NCI-H1105 treated with DMSO at 0.1 percent for 48 hours (cell line): ENCODE data around the gene EEF1AKMT1.
"Not testable (repeated sequence)": the region's sequence is repeated elsewhere in the genome, so short reads cannot be mapped to it uniquely, and the experiment has no call there.

ENCODE experiments used
- DNase-seq: peaks from one replicate; lab custom pipeline; 2025; lab: John Stamatoyannopoulos, UW

Gene EEF1AKMT1

GRCh38 chr13:20776751-20777150 is 3.0 kb upstream of the EEF1AKMT1 start:
- DNase-seq, result no peak

GRCh38 chr13:20775961-20776360 is 2.2 kb upstream of the EEF1AKMT1 start:
- DNase-seq, result no peak

GRCh38 chr13:20774746-20775145 is 985 bp upstream of the EEF1AKMT1 start:
- DNase-seq, result no peak

GRCh38 chr13:20772401-20773131 is 1.2 kb downstream of the EEF1AKMT1 start:
- DNase-seq, result no peak

- no peak for DNase-seq
Observed at GRCh38 chr13:20769834-20770233, 3.9 kb downstream of the EEF1AKMT1 start.

GRCh38 chr13:20769091-20769490 is 4.7 kb downstream of the EEF1AKMT1 start:
- no peak for DNase-seq

- no peak for DNase-seq
Observed at GRCh38 chr13:20767309-20767943, 6.3 kb downstream of the EEF1AKMT1 start.

- no peak for DNase-seq
Observed at GRCh38 chr13:20760872-20761271, 12.9 kb downstream of the EEF1AKMT1 start.

GRCh38 chr13:20754009-20754408 is 19.8 kb downstream of the EEF1AKMT1 start:
- DNase-seq, result no peak

- no peak for DNase-seq
Observed at GRCh38 chr13:20749377-20749776, 24.4 kb downstream of the EEF1AKMT1 start.

GRCh38 chr13:20743830-20744404 is 29.8 kb downstream of the EEF1AKMT1 start:
- DNase-seq, result not testable (repeated sequence)

GRCh38 chr13:20740021-20740420 is 33.7 kb downstream of the EEF1AKMT1 start:
- no peak for DNase-seq

GRCh38 chr13:20738616-20739015 is 35.1 kb downstream of the EEF1AKMT1 start:
- DNase-seq, result no peak

- DNase-seq, result no peak
Observed at GRCh38 chr13:20729633-20730585, 43.9 kb downstream of the EEF1AKMT1 start.

GRCh38 chr13:20728579-20729311 is 45.0 kb downstream of the EEF1AKMT1 start:
- DNase-seq, result no peak

- no peak for DNase-seq
Observed at GRCh38 chr13:20727856-20728255, 45.9 kb downstream of the EEF1AKMT1 start.

GRCh38 chr13:20721454-20722357 is 52.1 kb downstream of the EEF1AKMT1 start:
- DNase-seq, result no peak

GRCh38 chr13:20721058-20721453 is 52.7 kb downstream of the EEF1AKMT1 start:
- no peak for DNase-seq

GRCh38 chr13:20720499-20720898 is 53.3 kb downstream of the EEF1AKMT1 start:
- DNase-seq, result no peak

GRCh38 chr13:20719783-20720182 is 54.0 kb downstream of the EEF1AKMT1 start:
- DNase-seq, result no peak
